KBM-7 (cell line): Measurements from ENCODE around the gene GAL3ST3.
"Not testable (repeated sequence)": the region's sequence is repeated elsewhere in the genome, so short reads cannot be mapped to it uniquely, and the experiment has no call there.

Source experiments
- DNase-seq: peaks from one replicate; pipeline ENCODE4 v3.0.0-alpha.2; 2015
- in situ Hi-C: fragments of 300-500 bp; cut with MboI; formaldehyde crosslinking; loops from 2 replicates; pipeline ENCODE4 v1.14.3; 2020; ENCODE audit warnings: low sequenced_read_pairs, low pct_unique_long_range_greater_than_20kb, mixed read lengths

GAL3ST3 gene

DNA sequence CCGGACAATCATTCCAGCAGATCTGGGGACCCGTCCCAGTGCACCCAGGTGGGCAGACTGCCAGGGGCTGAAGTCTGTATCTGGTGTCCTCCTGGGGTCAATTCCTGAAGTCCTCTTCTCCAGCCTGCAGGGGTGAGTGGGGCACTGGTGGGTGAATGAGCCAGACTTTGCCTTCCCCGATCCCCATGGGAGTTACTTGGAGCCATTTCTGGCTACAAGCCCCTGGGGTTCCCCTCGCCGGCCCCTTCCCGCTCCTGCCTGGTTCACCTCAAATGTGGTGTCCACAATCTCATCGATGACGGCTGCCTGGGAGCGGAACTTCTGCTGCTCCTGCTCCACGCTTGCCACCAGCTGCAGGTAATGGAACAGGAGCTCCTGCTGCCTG, 32.2 kb downstream of the GAL3ST3 start:
- no peak for DNase-seq
- in situ Hi-C loops: no loop called here

DNA sequence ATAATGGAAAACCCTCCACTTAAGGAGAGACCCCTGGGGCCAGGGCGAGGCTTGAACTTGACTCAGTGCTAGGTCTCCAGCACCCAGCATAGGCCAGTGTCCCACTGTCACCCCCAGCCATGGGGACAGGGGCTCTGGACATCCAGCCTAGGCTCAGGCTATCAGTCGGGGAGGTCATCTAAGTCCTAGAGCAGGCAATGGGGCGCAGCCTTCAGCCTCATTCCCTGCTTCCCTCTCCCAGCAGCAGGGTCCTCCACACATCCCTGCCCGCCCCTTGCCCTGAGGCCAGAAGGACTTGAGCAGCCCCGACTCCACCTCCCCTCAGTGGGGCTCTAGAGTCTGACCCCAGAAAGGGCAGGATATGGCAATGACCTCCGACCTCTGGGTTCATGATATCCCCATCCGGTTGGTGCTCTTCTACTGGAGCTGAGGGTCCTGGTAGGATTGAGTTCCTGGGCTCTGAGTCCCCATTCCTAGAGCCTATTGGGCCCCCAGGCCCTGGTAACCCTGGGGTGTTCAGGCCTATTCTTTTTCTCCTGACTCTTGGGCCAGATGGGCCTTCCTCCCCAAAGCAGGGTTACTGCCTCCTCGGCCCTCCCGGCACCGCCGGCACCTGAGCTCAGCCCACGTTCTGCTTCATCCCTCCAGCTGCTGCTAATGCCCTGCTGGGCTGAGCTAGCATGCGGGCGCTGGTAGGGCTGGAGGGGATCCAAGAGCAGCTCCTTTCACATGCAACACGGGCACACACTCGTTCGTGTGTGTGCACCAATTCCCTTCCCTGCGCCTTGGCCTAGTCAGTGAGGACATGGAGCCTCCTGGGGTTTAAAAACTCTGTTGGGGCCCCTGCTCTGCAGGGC, 32.8 kb downstream of the GAL3ST3 start:
- in situ Hi-C loops: no loop called here
- DNase-seq: no peak

DNA sequence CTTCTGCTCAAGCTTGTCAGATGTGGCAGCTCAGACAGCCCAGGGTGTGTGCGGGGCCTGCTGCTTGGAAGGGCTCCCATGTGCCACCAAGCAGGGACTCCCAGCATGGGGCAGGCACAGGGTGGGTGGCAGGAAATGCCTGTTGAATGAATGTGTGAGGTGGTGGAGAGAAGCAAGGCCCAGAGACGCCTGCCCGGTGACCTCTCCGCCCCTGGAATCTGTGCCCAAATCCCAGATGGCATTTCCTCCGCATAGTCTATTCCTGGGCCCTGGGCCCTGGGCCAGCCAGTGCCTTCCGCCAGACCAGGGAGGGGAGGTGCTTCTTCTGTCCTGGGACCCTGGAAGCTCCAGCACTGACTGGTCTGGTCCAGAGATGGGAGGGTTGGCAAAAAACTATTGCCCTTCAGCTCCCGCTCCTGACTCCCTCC, 33.5 kb downstream of the GAL3ST3 start:
- in situ Hi-C loops: no loop called here
- no peak for DNase-seq

DNA sequence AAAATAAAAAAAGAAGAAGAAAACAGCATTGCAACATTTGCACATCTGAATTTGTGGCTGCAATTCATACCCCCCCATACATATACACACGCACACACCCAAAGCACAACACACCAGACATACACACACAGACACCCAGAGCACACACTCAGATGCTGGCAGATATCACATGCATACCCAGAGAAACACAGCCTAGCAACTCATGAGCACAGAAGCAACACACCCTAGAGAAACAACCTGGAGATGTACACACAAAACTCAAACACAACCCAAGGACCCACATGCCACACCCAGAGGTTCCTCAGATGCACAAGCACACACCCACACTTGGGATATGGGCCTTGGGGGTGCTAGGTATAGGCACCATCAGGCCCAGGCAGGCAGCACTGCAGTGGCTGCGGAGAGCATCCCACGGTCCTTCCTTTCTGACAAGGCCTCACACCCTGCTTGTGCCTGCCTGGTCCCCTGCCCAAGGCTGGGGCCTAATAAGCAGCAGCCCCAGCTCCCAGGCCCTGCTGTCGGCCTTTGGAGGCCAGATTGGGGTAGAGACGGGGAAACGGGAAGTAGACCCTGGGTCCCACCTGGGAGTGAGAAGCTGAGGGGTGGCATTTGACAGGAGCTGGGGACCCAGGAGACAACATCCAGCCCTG, 34.0 kb downstream of the GAL3ST3 start:
- in situ Hi-C loops: no loop called here
- DNase-seq: no peak

DNA sequence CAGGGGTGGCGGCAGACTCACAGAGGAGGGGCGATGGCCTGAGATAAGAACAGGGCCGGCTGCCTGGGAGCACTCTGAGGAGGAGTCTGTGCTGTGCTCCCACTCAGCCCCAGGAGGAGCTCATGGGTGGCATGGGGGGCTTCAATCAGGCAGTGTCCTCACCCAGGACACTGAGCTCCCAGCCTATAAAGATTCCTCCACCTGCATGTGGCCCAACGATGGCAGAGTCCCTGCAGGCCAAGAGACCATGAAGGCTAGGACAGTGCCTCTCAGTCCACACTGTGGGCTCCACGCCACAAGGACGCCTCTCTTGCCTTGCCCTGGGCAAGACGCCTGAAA, 35.2 kb downstream of the GAL3ST3 start:
- in situ Hi-C loops: no loop called here

DNA sequence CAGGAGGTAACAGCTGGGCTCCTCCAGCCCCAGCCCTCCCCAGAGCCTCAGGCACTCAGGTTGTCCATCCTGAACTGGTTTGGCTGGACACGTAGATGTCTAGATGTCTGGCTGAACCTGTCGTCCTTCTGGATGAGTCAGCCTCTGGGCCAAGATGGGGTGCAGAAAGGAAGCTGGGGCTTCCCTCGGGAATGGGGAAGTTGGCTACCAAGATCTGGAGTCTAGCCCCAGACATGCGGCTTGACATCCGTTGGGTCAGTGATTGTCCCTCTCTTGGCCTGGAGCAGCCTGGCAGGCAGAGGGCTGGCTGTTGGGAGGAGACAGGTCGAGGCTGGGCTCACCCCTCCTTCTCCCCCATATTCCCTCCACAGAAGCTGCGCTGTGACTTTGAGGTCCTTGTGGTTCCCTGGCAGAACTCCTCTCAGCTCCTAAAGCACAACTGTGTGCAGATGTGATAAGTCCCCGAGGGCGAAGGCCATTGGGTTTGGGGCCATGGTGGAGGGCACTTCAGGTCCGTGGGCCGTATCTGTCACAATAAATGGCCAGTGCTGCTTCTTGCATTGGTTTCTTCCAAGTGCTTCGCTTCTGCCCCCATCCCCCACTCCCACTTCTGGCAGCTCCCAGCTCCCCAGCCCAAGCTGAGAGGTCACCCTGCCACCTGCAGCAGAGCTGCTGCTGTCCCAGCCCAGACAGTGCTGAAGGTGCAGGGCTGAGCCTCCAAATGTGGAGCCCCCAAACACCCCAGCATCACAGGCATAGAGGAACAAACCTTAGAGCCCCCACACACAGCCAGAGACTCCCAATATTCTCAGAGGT, 35.8 kb downstream of the GAL3ST3 start:
- in situ Hi-C loops: no loop called here
- no peak for DNase-seq

More for the DNA sequence above, 35.2 kb downstream of the GAL3ST3 start:
- DNase-seq: no peak

DNA sequence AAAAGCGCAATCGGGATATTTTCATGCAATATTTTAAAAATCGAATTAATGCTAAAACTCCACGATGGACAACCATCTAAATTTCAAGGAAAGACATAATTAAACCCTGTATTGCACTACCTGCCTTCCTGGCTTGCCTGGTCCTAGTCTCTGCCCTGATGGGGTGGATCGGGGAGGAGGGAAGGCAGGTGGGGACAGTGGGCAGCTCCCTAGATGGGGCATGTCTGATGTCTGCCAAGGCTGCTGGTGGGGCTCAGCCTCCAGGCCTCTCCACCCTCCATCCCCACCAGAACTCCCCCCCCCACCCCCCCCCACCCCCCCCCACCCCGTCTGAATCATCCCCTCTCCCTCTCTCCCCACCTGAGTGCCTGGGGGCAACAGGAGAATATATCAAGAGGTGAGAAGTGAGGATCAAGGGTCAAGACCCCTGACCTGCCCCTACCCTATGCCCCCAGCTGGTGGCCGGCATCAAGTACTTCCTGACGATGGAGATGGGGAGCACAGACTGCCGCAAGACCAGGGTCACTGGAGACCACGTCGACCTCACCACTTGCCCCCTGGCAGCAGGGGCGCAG, 36.5 kb downstream of the GAL3ST3 start:
- DNase-seq: no peak
- in situ Hi-C loops: no loop called here

DNA sequence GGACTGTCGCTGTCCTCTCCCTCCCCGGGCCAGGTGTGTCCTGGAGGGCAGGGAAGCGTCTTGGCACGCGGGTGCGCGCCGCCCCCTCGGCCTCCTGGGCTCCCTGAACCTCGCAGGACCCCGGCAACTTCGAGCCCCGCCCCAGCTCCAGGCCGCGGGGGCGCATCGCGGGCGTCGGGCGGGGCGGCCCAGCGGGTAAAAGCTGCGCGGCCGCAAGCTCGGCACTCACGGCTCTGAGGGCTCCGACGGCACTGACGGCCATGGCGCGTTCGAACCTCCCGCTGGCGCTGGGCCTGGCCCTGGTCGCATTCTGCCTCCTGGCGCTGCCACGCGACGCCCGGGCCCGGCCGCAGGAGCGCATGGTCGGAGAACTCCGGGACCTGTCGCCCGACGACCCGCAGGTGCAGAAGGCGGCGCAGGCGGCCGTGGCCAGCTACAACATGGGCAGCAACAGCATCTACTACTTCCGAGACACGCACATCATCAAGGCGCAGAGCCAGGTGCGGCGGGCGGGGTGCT, 37.1 kb downstream of the GAL3ST3 start, which contains the start of gene CST6:
CST6 (plus strand) TSS at position 224 of the 519 bp plus-strand sequence; CDS start at position 261, 37 bp downstream.
- DNase-seq: no peak
- in situ Hi-C loops: no loop called here

DNA sequence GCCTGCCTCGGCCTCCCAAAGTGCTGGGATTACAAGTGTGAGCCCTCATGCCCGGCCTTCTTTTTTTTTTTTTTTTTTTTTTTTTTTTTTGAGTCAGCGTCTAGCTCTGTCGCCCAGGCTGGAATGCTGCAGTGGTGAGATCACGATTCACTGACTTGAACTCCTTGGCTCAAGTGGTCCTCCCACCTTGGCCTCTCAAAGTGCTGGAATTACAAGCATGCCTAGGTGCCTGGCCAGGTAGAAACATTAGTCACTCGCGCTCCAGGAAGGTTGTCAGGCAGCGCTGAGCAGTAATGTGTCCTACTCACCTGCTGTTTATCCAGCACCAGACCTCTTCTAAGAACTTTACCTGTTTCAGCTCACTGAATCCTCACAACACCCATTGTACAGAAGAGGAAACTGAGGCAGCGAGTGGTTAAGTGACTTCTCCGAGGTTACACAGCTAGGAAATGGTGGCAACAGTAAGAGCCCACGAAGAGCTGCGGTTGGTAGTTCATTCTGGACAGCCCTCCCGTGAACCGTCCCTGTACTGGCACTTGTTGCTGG, 37.6 kb downstream of the GAL3ST3 start:
- no peak for DNase-seq
- in situ Hi-C loops: no loop called here

DNA sequence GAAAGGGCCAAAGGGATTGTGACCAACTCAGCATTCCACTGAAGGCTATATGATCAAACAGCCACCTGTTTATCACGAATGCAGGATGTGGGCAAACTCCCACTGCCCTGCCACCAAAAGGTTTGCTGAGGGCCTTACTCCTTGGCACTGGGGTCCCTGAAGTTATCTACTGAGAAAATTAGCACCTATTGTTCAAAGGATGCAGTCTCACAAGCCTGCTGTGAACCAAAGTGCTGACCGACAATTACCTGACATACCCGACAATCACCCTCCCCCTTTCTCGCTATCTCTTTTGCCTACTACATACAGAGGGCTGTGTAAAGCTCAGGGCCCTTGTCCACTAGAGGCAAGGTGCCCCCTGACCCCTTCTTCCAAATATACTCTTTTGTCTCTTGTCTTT, 38.9 kb downstream of the GAL3ST3 start:
- in situ Hi-C loops, DNase-seq: not testable (repeated sequence)

DNA sequence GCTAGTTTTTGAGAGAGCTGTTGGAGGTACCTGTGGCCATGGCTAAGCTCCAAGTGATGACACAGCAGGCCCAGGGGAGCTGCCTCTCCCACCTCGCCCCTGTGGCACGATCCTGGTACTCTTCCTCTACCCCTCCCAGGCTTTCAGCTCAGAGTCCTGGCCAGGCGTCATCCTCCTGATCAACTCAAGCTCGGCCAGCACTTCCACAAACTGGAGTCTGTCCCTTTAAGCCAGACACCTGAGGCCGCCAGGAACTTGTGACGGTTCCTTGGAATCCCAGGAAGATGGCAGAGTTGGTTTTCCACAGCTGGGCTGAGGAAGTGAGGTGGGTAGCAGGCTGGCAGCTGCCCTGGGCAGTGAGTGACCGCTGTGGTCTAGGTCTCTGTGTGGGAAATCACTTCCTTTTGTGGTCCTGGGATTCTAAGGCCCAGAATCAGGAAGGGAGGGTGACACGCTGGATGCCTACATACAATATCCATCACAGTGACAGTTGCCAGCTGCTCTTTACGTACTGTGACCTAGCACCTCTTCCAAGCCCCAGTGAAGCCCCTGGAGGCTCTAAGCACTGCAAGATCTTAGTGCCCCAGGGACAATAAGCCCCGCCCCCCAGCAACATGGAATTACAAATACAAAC, 40.4 kb downstream of the GAL3ST3 start:
- in situ Hi-C loops: no loop called here
- no peak for DNase-seq

DNA sequence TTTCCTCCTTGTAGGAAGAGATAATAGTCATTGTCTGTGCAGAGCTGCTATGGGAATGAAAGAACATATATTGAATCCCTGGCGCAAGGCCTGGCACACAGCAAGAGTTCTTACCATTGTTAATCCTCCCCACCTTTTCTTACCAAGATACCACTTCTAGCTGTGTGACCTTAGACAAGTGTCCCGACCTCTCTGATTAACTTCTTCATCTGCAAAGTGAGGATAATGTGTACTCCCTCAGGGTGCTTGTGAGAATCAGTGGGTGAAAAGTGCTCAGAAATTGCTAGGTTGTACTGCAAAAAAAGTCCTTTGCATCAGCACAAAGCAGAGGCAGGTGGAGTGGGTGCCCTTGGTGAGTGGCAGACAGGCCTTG, 40.9 kb downstream of the GAL3ST3 start:
- DNase-seq: no peak
- in situ Hi-C loops: no loop called here

DNA sequence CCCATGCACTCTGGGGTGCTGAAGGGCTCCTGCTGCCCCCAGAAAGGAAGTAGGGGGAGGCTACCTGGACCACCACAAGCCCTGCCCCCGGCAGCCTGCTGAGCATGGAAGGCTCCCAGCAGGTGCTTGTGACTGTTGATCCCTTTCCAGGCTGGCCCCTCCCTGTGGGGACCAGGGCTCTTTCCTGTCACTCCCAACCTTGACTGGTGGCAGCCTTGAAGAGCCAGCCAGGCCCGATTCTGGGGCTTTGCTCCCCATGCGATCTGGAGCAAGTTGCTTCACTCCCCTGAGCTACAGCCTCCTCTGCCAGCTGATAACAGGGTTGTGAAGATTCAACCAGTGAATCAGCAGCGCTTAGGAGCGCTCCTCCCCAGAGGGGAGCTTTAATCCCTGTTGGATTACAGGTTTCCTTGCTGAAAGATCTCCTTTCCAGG, 41.7 kb downstream of the GAL3ST3 start:
- no peak for DNase-seq
- in situ Hi-C loops: no loop called here

DNA sequence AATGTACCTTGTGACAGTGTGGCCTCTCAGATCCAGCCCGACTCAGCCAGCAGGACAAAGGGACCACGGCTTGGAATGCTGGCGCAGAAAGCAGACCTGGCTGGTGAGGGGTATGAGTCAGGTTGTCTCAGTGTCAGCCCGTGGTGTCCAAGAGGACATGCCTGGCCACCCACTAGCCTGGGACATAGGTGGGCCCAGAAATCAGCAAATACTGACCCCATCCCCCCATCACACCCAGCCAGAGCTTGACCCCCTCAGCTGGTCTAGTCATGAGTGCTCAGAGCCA, 42.1 kb downstream of the GAL3ST3 start:
- in situ Hi-C loops: no loop called here
- no peak for DNase-seq

DNA sequence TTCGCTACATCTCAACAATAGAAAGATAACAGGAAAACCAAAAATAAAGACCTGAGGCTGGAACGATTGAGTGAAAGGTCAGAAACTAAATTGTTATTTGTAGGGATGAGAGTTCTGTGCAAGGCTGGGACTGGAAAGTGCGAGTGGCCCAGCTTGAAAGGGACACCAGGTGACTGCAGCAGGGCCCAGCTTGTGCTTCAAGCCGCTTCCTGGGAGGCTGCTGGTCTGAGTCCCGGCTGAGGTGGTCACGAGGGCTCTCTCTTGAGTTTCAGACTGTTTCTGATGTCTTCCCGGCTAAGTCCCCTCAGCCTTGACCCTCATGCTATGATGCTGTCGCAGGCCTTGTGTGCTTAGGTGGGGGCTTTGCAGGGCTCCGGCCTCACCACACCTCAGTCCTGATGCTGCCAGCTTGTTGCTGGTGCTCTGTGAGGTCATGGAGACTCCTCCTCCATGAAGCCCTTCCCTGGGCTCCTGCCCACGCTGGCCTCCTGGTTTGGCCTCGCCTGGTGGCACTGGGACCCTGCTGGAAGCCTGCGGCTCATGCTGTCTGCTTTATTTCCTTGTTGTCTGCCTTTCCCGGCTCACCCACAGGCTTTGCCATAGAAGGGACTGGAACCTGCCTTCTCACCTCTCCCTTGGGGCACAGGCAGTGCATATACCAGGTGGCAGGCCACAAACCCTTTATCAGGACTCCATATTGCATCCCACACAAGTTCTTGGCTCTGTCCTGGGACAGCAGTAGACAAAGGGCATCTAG, 42.6 kb downstream of the GAL3ST3 start:
- DNase-seq: no peak
- in situ Hi-C loops: no loop called here

DNA sequence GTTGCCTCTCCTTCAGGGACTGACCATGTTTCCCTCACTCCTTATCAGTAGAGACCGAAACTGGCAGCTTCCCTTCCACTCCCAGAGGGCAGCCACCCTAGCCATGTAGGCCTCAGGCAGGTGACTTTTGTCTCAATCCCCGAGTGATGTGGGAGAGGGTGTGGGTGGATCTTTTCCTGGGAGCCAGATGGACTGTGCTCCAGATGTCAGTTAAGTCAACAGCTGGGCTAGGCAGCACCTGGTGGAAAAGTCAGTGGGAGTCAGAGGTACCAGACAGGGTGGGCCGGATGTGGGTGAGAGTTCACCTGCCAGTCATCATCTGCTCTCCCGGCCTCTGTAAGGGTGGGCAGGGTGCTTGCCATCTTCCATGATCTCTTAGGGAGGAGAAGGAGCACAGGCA, 44.8 kb downstream of the GAL3ST3 start:
- in situ Hi-C loops: no loop called here

DNA sequence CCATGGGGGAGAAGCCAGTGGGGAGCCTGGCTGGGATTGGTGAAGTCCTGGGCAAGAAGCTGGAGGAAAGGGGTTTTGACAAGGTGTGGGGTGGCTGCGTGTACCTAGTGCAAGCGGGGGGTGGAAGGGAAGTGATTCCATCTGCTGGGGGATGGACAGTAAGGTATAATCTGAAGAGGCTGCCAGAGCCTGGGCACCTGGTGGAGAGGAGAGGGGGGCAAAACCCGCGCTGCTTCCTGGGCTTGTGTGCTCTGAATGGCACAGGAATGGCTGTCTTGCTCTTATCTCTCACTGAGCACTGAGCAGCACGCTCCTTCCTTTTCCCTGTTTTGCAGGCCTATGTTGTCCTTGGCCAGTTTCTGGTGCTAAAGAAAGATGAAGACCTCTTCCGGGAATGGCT, 45.7 kb downstream of the GAL3ST3 start:
- DNase-seq: no peak
- in situ Hi-C loops: no loop called here

More for the DNA sequence above, 44.8 kb downstream of the GAL3ST3 start:
- no peak for DNase-seq

DNA sequence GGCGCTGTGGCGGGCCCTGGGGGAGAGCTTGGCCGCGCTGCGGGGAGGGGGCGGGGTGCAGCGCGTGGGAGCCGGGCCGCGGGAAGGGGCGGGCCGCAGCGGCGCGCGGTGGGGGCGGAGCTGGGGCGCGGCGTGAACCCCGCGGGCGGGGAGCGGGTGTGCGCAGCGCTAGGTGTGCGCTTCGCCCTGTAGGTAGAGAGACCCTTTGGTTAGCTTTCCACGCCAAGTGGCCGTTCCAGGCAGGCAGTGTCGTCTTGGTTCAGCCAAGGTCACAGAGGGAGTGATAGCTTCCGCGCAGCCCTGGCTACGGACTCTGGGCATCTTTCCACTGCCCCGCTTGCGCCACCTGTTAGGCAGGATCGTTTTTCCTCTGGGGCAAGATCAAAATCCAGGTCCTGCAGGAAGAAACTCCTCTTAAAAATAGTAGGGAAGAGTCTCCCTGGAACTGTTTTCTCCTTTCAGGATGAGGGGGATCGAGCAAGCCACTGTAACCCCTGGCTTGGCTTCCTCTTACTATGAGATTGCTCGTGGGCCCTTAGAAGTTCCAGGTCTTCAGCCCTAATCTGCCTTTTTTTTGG, 46.2 kb downstream of the GAL3ST3 start:
- in situ Hi-C loops: no loop called here
- no peak for DNase-seq
